Lower lobe of right lung (tissue), 2 donors: ENCODE results near the gene TSPAN16. TPM values are rescaled to one million over a fixed set of nuclear protein-coding genes. Genes with fewer than 3 reads are reported as not detected.
"Not testable (repeated sequence)": the region's sequence is repeated elsewhere in the genome, so short reads cannot be mapped to it uniquely, and the experiment has no call there.

Experiments used
- ATAC-seq, 2 donors: fragments of 200-7000 bp; cut with Tn5 transposase; one replicate each; pipeline ENCODE4 v1.9.1; 2020 to 2022; ENCODE audit warnings: mild to moderate bottlenecking in 2 of 2, moderate library complexity in 2 of 2
- DNase-seq: peaks from one replicate; pipeline ENCODE4 v3.0.0-alpha.2; 2020
- H3K27ac ChIP-seq: fragments of 200-600 bp; one replicate; pipeline ENCODE4 v1.8.0; 2022
- H3K27me3 ChIP-seq: fragments of 200-600 bp; one replicate; pipeline ENCODE4 v1.8.0; 2022; ENCODE audit warnings: low read depth
- H3K36me3 ChIP-seq: fragments of 200-600 bp; one replicate; pipeline ENCODE4 v1.8.0; 2022; ENCODE audit warnings: mild to moderate bottlenecking
- H3K4me1 ChIP-seq: fragments of 200-600 bp; one replicate; pipeline ENCODE4 v1.8.0; 2022
- H3K4me3 ChIP-seq: fragments of 200-600 bp; one replicate; pipeline ENCODE4 v1.8.0; 2022; ENCODE audit warnings: mild to moderate bottlenecking
- H3K9me3 ChIP-seq: fragments of 200-600 bp; one replicate; pipeline ENCODE4 v1.8.0; 2022
- CTCF ChIP-seq: fragments of 200-600 bp; IDR thresholded peaks from one replicate; pipeline ENCODE4 v1.8.0; 2022; ENCODE audit warnings: antibody characterized with exemption, mild to moderate bottlenecking
- intact Hi-C: fragments of 100-400 bp; cut with DNase I; formaldehyde crosslinking; loops from one replicate; pipeline ENCODE4 v1.11.0; 2022
- total RNA-seq: library from RNA; stranded (reverse); fragmentation: NEBNext Ultra II Directional; extraction: Animal tissue kit (Norgen Biotek cat#: 25700); gene quantifications from one replicate; pipeline ENCODE4 v1.2.1, GENCODE V29; 2021
- donor health status: DM: no; HTN: yes; CAD: no; lungs with severe emphysema.

The TSPAN16 gene
- total RNA-seq, 1 donor from 2014 or later: not detected

GRCh38 chr19:11337080-11337479 is 41.1 kb downstream of the TSPAN16 start:
- peaks cover 54% of the 10 kb centered on the region for H3K36me3 ChIP-seq
- no peaks in the 10 kb centered on the region for H3K27me3 ChIP-seq
- no peak for TF ChIP-seq CTCF
- H3K9me3 ChIP-seq: no peaks in the 10 kb centered on the region
- ATAC-seq (no peak), DNase-seq (no peak)
- no peak overlapping the region for H3K4me3 ChIP-seq
- intact Hi-C loops: no loop called here
- no peak overlapping the region for H3K27ac ChIP-seq
- peaks cover 20% of the 10 kb centered on the region for H3K4me1 ChIP-seq

- no peaks in the 10 kb centered on the region for H3K27me3 ChIP-seq
- peaks cover 52% of the 10 kb centered on the region for H3K36me3 ChIP-seq
- no peaks in the 10 kb centered on the region for H3K9me3 ChIP-seq
- DNase-seq: no peak
- TF ChIP-seq CTCF: no peak
- peak overlapping the region; percentile 92 for H3K4me3 ChIP-seq
- H3K27ac ChIP-seq: peak overlapping the region; percentile 81
- ATAC-seq: no peak
- intact Hi-C loops: no loop called here
- peaks cover 20% of the 10 kb centered on the region for H3K4me1 ChIP-seq
Measured at GRCh38 chr19:11338121-11338520, 42.2 kb downstream of the TSPAN16 start.

- DNase-seq (peak; percentile 60), ATAC-seq (peak; percentile 66 to 73)
- H3K9me3 ChIP-seq: no peaks in the 10 kb centered on the region
- peak overlapping the region; percentile 92 for H3K4me3 ChIP-seq
- peaks cover 24% of the 10 kb centered on the region for H3K4me1 ChIP-seq
- peaks cover 46% of the 10 kb centered on the region for H3K36me3 ChIP-seq
- intact Hi-C loops: no loop called here
- no peak for TF ChIP-seq CTCF
- H3K27me3 ChIP-seq: no peaks in the 10 kb centered on the region
- peak overlapping the region; percentile 81 for H3K27ac ChIP-seq
Measured at GRCh38 chr19:11338569-11339253, 42.8 kb downstream of the TSPAN16 start.

GRCh38 chr19:11339254-11340098 is 43.5 kb downstream of the TSPAN16 start, which contains the start of gene RAB3D:
TSS of gene RAB3D (minus strand) at chr19:11339657. CDS start at chr19:11337399, 2,258 bp downstream.
- peak; percentile 96 to 97 for ATAC-seq
- TF ChIP-seq CTCF: no peak
- no peaks in the 10 kb centered on the region for H3K27me3 ChIP-seq
- H3K27ac ChIP-seq: peak within 1 kb of the TSS; percentile 81
- peaks cover 39% of the 10 kb centered on the region for H3K36me3 ChIP-seq
- intact Hi-C loops: no loop called here
- peak; percentile 95 for DNase-seq
- H3K4me3 ChIP-seq: peak within 1 kb of the TSS; percentile 92
- H3K4me1 ChIP-seq: peaks cover 32% of the 10 kb centered on the region
- H3K9me3 ChIP-seq: no peaks in the 10 kb centered on the region

- Histone ChIP-seq H3K27ac (peak overlapping the region; percentile 81), H3K4me1 (peaks cover 38% of the 10 kb centered on the region), H3K36me3 (peaks cover 32% of the 10 kb centered on the region), H3K4me3 (peak overlapping the region; percentile 92)
- ATAC-seq, H3K9me3 ChIP-seq, intact Hi-C loops, DNase-seq, H3K27me3 ChIP-seq: not testable (repeated sequence)
Measured at GRCh38 chr19:11340099-11340467, 44.1 kb downstream of the TSPAN16 start.

GRCh38 chr19:11342429-11342828 is 46.5 kb downstream of the TSPAN16 start:
- DNase-seq: no peak
- ATAC-seq: no peak
- Histone ChIP-seq H3K9me3 (no peaks in the 10 kb centered on the region), H3K27me3 (no peaks in the 10 kb centered on the region), H3K4me3 (no peak overlapping the region), H3K36me3 (peaks cover 14% of the 10 kb centered on the region), H3K27ac (no peak overlapping the region), H3K4me1 (peaks cover 51% of the 10 kb centered on the region)
- intact Hi-C loops: no loop called here
- no peak for TF ChIP-seq CTCF
